Activated naive CD8-positive, alpha-beta T cell (primary cell): ENCODE data around the gene GFRA4.

Experiments
- H3K27ac Mint-ChIP-seq: one replicate; pipeline ENCODE4 v1.8.0; 2021; ENCODE audit warnings: mixed read lengths
- H3K27me3 Mint-ChIP-seq: one replicate; pipeline ENCODE4 v1.8.0; 2021; ENCODE audit warnings: mixed read lengths
- H3K36me3 Mint-ChIP-seq: one replicate; pipeline ENCODE4 v1.8.0; 2021; ENCODE audit warnings: mixed read lengths
- H3K4me1 Mint-ChIP-seq: one replicate; pipeline ENCODE4 v1.8.0; 2021; ENCODE audit warnings: low read depth, mixed read lengths
- H3K4me3 Mint-ChIP-seq: one replicate; pipeline ENCODE4 v1.8.0; 2021; ENCODE audit warnings: mild to moderate bottlenecking, mixed read lengths
- H3K9me3 Mint-ChIP-seq: one replicate; pipeline ENCODE4 v1.8.0; 2021; ENCODE audit warnings: low read depth, mixed read lengths

Gene GFRA4, protein sequence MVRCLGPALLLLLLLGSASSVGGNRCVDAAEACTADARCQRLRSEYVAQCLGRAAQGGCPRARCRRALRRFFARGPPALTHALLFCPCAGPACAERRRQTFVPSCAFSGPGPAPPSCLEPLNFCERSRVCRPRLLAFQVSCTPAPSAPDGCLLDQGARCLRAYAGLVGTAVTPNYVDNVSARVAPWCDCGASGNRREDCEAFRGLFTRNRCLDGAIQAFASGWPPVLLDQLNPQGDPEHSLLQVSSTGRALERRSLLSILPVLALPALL

DNA sequence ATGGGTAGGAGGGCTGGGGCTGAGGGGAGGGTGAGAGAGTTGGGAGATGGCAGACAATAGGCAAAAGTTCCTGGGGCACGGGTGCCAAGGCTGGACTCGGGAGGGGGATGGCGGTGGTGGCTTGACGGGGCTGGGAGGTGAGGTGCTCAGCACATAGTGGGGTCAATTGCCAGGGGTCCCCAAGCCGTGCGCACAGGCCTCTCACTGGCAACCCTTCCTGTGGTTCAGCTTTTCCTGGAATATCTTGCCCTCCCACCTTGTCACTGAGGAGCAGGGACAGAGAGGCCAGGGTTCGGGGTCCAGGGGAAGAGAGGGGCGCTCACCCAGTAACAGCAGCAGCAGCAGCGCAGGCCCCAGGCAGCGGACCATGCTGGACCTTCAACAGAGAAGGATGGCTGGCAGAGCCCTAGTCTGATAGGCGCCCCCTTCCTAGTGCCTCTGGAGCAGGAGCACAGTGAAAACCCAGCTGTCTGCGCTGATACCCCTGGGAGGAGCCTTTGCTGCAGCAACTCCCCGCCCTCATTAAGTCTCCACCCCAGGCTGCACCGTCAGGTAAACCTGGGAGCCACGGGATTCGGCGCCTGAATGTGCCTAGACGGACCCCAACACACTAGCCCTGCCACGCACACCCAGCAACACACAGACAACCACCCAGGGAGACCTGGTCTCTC, at the start of gene GFRA4:
Gene GFRA4, minus strand, starts transcription at position 369 of the 671 bp plus-strand sequence. Its CDS starts 0 bp downstream, at position 369.
- H3K9me3 Mint-ChIP-seq = no peaks in the 10 kb centered on the region
- H3K27ac Mint-ChIP-seq = no peak within 1 kb of the TSS
- peaks cover 26% of the 10 kb centered on the region for H3K4me1 Mint-ChIP-seq
- peaks cover 17% of the 10 kb centered on the region for H3K27me3 Mint-ChIP-seq
- no peaks in the 10 kb centered on the region for H3K36me3 Mint-ChIP-seq
- no peak within 1 kb of the TSS for H3K4me3 Mint-ChIP-seq

DNA sequence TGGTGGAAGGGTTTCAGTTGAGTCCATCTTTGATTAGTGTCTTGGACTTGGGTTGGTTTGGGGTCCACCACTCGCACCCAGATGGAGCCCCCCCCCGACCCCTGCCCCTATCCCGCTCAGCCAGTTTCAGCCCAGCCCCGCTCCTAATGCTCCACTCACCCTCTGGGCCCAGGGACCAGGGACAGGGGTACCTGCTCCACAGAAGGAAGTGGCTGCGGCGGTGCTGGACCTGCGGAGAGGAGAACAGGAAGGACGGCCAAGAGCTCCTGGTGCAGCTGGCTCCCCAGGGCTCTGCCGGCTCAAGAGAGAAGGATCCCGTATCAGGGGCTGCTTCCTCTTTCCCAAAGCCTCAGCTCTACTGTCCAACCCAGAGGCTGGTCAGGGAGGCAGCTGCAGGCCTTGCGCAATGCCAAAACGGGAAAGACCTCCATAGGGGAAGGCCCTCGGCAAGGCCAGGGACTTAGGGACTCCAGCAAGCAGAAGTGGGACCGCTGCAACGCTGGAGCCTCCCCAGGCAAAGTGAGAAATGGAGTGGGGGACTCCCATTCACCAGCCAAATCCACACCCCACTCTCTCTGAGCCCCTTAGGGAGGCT, 49.2 kb upstream of the GFRA4 start, which contains the start of gene SIGLEC1:
Gene SIGLEC1, minus strand, starts transcription at position 322 of the 595 bp plus-strand sequence. CDS start 5,472 bp downstream, outside the sequence.
- Mint-ChIP-seq H3K4me3 (no peak within 1 kb of the TSS), H3K4me1 (no peaks in the 10 kb centered on the region), H3K36me3 (no peaks in the 10 kb centered on the region), H3K27me3 (no peaks in the 10 kb centered on the region), H3K9me3 (no peaks in the 10 kb centered on the region), H3K27ac (no peak within 1 kb of the TSS)

GRCh38 chr20:3711484-3711941, 48.3 kb upstream of the GFRA4 start:
- no peaks in the 10 kb centered on the region for H3K27me3 Mint-ChIP-seq
- H3K9me3 Mint-ChIP-seq = no peaks in the 10 kb centered on the region
- no peaks in the 10 kb centered on the region for H3K4me1 Mint-ChIP-seq
- no peak overlapping the region for H3K4me3 Mint-ChIP-seq
- H3K36me3 Mint-ChIP-seq = no peaks in the 10 kb centered on the region
- no peak overlapping the region for H3K27ac Mint-ChIP-seq

GRCh38 chr20:3710703-3711483, 47.7 kb upstream of the GFRA4 start:
- no peaks in the 10 kb centered on the region for H3K36me3 Mint-ChIP-seq
- H3K4me1 Mint-ChIP-seq = no peaks in the 10 kb centered on the region
- no peaks in the 10 kb centered on the region for H3K27me3 Mint-ChIP-seq
- no peak overlapping the region for H3K4me3 Mint-ChIP-seq
- no peaks in the 10 kb centered on the region for H3K9me3 Mint-ChIP-seq
- no peak overlapping the region for H3K27ac Mint-ChIP-seq

GRCh38 chr20:3710011-3710466, 46.8 kb upstream of the GFRA4 start:
- Mint-ChIP-seq H3K4me3 (no peak overlapping the region), H3K27ac (no peak overlapping the region), H3K36me3 (no peaks in the 10 kb centered on the region), H3K27me3 (no peaks in the 10 kb centered on the region), H3K4me1 (no peaks in the 10 kb centered on the region), H3K9me3 (no peaks in the 10 kb centered on the region)

- H3K4me1 Mint-ChIP-seq = no peaks in the 10 kb centered on the region
- no peak overlapping the region for H3K27ac Mint-ChIP-seq
- H3K4me3 Mint-ChIP-seq = no peak overlapping the region
- H3K36me3 Mint-ChIP-seq = no peaks in the 10 kb centered on the region
- H3K9me3 Mint-ChIP-seq = no peaks in the 10 kb centered on the region
- no peaks in the 10 kb centered on the region for H3K27me3 Mint-ChIP-seq
Observed at GRCh38 chr20:3707508-3707899, 44.3 kb upstream of the GFRA4 start.

DNA sequence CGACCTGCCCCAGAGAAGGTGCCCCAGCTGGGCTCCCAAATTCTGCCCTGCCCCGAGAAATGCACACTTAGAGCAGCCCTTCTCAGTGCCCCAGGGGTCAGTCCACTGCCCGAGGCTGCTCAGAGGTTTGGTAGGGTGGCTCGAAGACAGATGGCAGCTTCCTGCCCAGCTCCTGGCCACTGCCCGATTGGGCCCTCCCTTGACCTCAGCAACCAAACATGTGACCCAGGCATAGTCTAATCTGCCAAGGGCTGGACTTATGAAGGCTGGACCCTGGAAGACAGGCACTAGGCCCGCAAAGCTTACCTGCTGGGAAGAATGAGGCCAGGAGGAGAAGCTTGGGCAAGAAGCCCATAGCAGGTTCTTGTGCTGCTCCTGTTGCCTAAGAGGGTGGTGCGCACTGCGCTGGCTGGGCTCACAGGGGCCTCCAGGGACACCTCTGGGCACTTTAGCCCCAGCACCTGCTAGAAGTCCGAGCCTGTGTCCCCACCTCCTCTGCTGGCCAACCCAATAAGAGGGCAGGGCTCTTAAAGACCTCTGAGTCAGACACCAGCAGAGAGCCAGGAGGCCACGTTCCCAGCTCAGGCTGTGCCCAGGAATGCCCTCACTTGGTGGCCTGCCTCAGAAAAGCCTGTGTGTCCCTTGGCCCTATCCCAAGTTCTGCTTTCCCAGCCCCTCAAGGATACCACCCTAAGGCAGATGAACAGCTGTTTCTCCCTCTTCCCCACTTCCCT, 43.7 kb upstream of the GFRA4 start:
- no peak overlapping the region for H3K27ac Mint-ChIP-seq
- H3K4me1 Mint-ChIP-seq = no peaks in the 10 kb centered on the region
- H3K9me3 Mint-ChIP-seq = no peaks in the 10 kb centered on the region
- H3K27me3 Mint-ChIP-seq = no peaks in the 10 kb centered on the region
- no peaks in the 10 kb centered on the region for H3K36me3 Mint-ChIP-seq
- H3K4me3 Mint-ChIP-seq = no peak overlapping the region

- Mint-ChIP-seq H3K9me3 (no peaks in the 10 kb centered on the region), H3K4me3 (no peak overlapping the region), H3K27ac (no peak overlapping the region), H3K27me3 (no peaks in the 10 kb centered on the region), H3K36me3 (no peaks in the 10 kb centered on the region), H3K4me1 (no peaks in the 10 kb centered on the region)
Observed at GRCh38 chr20:3705970-3706739, 43.0 kb upstream of the GFRA4 start.

DNA sequence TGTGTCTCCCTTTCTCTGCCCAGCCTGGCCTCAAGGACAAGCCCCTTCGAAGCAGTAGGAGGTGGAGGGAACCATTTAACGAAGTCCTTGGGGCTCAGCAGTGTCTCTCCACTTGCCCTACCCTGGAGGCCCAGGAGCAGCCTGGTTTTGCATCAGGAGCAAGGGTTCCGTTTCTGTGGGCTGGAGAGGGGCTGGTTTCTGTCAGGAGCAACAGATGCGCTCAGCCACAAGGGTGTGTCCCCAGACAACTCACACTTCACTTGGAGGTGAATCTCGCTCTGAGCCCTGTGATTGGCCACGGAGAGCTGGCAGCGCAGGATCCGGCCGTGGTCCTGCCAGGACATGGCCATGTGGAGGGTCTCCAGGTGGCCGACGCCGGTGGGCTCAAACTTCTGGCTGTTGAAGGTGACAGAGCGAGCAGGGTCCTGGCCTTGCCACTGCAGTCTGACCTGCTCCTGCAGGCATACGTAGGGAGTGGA, 42.3 kb upstream of the GFRA4 start:
- no peaks in the 10 kb centered on the region for H3K27me3 Mint-ChIP-seq
- no peak overlapping the region for H3K27ac Mint-ChIP-seq
- no peaks in the 10 kb centered on the region for H3K9me3 Mint-ChIP-seq
- H3K4me1 Mint-ChIP-seq = no peaks in the 10 kb centered on the region
- no peaks in the 10 kb centered on the region for H3K36me3 Mint-ChIP-seq
- H3K4me3 Mint-ChIP-seq = no peak overlapping the region

DNA sequence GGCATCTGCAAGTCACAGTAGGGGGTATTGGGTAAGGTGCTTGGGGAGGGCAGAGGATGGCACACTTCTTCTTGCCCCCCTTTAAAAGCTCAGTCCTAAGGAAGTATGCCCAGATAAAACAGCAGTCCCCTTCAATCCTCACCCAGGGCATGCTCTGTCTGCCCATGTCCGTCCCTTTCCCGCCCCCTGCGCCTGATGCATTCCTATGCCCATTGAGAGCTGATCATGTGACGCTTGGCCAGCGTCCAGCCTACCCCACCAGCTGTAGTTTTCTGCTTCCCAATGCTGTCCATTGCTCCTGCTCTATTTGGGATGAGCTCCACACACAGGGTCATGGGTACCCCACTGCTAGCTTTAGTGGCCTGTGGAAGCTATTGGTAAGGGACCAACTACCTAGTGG, 40.9 kb upstream of the GFRA4 start:
- Mint-ChIP-seq H3K9me3 (no peaks in the 10 kb centered on the region), H3K27ac (no peak overlapping the region), H3K36me3 (no peaks in the 10 kb centered on the region), H3K4me1 (no peaks in the 10 kb centered on the region), H3K27me3 (no peaks in the 10 kb centered on the region), H3K4me3 (no peak overlapping the region)

GRCh38 chr20:3702611-3703391, 39.6 kb upstream of the GFRA4 start:
- Mint-ChIP-seq H3K36me3 (no peaks in the 10 kb centered on the region), H3K4me3 (no peak overlapping the region), H3K27me3 (no peaks in the 10 kb centered on the region), H3K27ac (no peak overlapping the region), H3K4me1 (no peaks in the 10 kb centered on the region), H3K9me3 (no peaks in the 10 kb centered on the region)

DNA sequence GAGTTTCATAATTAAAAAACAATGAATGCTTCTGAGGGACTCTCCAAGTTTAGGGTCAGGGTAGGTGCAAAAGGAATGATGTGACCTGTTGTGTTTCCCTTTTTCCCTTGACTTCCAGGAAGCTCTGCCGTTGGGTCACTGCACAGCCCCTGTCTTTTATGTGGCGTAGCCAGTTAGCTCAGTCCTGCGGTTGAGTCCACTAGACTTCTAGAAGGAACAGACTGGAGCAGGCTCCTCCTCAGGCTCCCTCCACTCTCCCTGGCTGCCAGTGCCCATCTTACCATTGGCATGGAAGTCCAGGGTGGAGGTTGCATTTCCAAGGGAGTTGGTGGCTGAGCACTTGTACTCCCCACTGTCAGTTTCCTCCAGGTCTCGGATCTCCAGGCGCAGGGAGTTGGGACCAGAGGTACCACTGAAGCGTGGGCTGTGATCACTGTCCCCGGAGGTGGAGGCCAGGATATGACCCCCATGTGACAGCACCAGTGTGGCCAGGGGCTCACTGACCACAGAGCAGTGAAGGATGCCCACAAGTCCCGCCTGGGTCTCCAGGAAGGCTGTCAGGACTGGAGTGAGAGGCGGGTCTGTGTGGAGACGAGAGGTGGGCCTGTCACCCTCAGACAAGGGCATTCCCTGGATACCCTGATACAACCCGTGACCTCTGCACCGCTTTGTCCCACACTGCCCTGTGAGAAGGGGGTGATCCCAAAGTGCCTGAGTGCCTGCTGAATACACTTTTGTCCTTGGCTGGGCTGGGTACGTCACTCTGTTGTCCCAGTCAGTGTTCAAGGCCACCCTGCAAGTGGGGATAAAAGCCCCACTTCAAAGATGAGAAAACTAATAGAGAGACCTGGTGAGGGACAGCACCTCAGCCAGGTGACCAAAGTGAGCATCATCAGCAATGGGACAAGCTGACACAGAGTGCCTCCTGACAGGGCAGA, 38.1 kb upstream of the GFRA4 start:
- H3K27ac Mint-ChIP-seq = no peak overlapping the region
- H3K27me3 Mint-ChIP-seq = no peaks in the 10 kb centered on the region
- no peaks in the 10 kb centered on the region for H3K9me3 Mint-ChIP-seq
- no peak overlapping the region for H3K4me3 Mint-ChIP-seq
- H3K4me1 Mint-ChIP-seq = no peaks in the 10 kb centered on the region
- no peaks in the 10 kb centered on the region for H3K36me3 Mint-ChIP-seq
